Measurements from ENCODE around the gene PTPRG.

PTPRG gene

DNA sequence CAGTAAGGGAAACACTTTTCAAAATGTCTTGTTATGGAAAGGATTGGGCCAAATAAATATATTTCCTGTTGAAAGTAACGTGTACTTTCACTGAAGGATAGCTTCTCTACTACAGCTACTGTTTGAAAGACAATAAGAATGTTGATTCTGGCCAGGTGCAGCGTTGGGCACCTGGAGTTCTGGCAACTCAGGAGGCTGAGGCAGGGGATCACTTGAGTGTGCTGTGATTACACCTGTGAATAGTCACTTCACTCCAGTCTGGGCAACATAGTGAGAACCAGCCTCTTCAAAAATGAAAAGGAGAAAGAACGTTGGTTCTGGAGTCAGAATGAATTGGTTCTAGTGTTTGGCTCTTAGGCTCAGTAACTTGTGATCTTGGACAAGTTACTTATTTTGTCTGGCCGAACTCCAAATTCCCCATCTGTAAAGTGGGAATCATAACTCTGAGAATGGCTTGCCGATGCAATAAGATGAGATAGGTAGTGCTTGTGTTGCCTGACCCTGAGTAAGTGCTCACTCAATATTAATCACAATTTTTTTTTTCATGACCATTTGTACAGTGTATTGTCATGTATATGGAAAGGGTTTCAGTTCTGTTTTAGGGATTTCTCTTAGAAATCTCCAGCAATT, 310.8 kb downstream of the PTPRG start:
- DNase-seq: peak; percentile 18

DNA sequence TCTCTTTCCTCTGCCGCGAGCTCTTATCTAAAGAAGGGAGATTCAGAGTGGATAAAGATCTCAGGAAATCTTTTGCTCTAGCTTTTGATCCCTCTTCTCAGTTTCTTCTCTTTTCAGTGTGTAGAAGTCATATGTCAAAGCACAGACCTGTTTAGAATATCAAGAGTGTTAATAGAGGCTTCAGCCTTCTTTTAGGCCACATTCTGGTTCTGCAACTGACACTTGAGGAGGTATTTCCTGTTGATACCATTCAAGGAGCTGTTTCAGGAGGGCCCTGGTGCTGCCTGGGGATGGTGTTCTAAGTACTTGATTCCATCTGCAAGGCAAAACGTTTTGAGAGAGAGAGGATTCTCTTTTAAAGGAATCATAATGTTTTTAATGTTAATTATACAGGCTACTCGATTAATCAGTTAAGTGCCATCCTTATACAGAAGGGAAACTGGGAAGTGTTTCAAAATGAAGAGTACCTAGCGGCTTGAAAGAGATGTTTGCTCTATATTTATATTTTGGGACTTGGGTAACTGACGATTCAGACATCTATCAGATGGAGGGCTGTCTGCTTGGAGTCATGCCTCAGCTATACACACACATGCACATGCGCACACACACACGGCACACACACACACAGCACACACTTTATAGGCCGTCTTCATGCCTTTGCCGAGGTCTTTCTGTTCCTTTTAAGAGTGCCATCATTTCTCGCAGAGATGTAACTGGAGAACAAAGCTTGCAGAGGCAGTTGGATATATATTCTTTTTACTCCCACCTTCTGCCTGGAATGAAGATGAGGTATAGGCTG, 313.9 kb downstream of the PTPRG start:
- no peak for DNase-seq

DNA sequence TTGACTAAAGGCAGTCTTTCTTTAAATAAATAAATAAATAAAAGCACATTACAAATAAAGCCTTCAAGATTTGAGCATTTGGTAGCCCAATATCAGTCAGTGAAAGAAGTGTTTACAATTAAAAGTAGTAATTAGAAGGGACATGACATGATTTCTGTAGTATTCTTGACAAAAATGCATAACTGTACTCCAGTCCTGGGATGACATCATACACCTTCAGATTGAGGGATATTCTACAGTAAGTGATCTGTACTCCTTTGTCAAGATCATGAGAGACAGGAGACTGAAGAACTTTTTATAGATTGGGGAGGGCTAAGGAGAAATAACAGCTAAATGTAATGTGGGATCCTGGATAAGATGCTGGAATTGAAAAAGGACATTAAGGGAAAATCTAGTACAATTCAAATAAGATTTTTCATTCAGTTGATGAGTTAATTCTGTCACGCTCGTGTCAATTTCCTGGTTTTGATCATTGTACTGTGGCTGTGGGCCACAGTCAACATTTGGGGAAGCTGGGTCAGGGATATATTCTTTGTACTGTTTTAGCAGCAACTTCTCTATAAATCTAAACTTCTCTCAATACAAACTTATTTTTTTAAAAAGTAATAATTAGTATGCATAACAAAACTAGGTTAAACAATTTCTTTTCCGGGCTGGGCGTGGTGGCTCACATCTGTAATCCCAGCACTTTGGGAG, 314.8 kb downstream of the PTPRG start:
- no peak for DNase-seq

GRCh38 chr3:61876797-61877196, 315.4 kb downstream of the PTPRG start:
- no peak for DNase-seq

- DNase-seq: no peak
Observed at GRCh38 chr3:61877359-61878138, 316.2 kb downstream of the PTPRG start.

DNA sequence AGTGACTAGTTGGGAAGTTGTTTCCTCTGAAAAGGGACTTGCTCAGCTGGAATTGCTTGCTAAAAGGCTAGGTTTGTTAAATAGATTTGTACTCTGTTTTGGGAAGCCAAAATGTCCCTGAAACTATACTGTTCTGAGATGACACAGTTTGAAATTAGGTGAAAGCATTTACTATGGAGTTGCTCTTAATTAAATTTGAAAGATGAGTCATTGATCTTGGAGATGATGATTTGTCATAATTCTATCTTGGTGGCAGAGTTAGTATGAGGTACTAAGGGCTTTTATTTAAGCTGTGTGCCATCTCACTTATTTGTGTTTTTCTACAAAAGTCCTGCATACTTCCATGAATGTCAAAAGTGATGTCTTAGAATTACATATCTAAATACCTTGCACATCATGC, 320.9 kb downstream of the PTPRG start:
- DNase-seq: no peak

DNA sequence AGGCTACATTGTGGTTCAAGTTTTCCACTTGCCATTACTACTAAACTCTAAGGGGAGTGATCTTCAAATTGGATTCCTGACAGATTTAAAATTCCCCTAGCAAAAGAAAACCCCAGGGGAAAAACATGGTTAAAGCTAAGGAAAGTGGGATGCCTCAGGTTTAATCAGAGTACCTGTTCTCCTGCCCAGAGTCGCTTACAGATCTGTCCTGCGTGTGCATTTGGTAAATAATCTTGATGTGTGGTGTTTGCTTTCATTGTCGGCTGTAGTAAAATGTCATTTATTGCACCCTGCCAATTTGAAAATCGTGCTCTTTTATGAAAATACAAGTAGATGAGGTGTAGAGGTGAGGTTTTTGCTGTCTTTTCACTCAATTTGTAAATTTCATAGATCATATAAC, 323.4 kb downstream of the PTPRG start:
- DNase-seq: no peak

- no peak for DNase-seq
Observed at GRCh38 chr3:61885414-61885813, 324.0 kb downstream of the PTPRG start.

DNA sequence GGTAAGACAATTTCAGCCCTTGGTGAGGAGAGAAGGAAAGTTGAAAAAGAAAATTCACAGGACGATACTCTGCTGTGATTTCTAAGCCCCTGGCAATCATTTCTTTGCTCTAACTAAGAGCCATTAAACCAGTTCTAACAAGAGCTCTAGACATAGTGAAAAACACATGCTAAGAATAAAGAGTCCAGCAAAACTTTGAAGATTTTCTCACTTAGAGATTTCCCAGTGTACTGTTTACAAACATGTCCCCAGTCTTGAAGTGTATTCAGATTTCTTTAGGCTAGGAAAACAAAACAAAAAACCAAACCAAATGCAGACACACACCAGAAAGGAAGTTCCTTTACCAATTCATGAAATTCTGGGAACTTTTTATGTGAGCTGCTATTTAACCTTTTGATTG, 325.8 kb downstream of the PTPRG start:
- DNase-seq: no peak

DNA sequence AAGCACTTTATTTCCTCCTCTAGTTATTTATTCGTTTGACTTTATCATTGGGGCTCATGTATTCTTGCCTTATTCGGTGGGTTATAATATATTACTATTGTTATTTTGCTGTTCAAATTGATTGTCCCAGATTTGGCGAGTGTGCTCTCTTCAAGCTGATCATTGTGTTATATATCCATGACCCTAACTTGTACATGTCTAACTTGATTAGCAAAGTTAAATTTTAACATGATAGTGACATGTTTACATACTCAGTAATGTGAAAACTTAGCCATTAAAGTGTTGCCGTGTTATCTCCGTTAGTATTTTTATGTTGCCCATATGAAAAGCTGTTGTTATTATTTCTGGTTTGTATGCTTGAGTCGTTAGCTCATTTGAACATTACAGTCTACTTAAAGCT, 327.9 kb downstream of the PTPRG start:
- DNase-seq: no peak

DNA sequence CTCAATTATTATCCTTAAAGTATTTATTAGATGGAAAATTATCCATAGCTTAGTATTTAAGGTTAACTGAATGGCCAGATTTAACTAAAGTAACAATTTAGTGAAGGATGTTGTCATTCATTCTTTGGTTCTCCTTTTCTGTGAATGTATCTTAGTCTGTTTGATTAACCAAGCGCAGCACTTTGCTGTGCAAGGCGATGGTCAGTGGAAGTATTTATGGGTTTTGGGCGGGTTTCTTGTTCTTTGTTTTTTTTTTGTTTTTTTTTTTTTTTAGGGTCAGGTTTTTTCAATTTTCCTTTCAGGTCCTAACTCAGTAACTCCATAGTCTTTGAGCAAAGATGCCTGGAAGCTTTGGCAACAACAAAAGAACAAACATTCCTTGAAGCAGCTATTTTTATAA, 328.8 kb downstream of the PTPRG start:
- no peak for DNase-seq

DNA sequence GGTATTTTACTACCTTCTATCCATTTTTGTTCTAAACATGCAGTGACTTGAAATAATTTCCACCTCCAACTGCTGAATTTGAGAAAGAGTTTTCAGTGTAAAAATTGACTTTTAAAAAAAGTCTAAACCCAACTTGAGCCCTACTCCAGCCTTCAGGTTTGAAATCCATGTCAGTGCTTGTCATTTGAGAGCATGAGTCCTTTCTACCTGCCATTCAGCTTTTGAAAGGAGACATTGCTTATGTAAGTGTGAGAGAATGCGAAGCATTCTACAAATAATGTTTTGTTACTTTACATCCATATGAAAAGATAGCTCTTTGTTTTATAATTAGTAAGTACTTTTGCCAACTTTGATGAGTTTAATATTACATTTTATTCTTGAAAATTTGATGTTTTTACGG, 329.2 kb downstream of the PTPRG start:
- no peak for DNase-seq

DNA sequence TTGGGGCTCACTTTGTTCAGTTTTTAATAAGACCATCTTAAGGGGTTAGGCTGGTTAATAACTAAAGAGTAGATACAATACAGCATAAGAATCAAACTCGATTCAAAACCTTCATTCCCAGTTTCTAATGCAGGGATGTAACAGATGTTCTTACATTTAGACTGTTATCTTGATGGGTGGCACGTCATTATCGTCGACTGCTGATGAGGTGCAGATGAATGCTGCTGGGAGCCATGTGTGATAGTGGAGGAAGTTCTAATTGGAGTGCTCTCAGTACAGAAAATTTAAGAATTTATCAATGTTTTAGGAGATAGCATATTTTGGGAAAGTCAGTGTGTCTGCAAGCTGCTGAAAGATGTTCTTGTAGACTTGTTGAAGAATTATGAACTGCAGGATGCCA, 331.5 kb downstream of the PTPRG start:
- no peak for DNase-seq

- no peak for DNase-seq
Observed at GRCh38 chr3:61893840-61894566, 332.6 kb downstream of the PTPRG start.

GRCh38 chr3:61894988-61895935, 333.9 kb downstream of the PTPRG start:
- no peak for DNase-seq

DNA sequence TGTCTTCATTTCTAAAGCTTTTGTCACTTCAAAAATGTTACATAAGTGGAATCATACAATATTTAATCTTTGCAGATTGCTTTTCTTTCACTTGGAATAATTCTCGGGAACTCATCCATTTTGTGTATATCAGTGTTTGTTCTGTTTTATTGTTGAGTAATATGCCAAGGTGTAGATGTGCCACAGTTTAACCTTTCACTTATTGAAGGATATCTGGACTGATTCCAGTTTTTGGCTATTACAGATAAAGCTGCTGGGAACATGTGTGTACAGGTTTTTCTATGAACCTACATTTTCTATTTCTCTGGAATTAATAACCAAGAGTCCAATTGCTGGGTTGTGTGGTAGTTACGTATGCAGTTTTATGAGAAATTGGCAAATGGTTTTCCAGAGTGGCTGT, 334.9 kb downstream of the PTPRG start:
- DNase-seq: no peak

GRCh38 chr3:61897848-61898247, 336.5 kb downstream of the PTPRG start:
- DNase-seq: no peak

DNA sequence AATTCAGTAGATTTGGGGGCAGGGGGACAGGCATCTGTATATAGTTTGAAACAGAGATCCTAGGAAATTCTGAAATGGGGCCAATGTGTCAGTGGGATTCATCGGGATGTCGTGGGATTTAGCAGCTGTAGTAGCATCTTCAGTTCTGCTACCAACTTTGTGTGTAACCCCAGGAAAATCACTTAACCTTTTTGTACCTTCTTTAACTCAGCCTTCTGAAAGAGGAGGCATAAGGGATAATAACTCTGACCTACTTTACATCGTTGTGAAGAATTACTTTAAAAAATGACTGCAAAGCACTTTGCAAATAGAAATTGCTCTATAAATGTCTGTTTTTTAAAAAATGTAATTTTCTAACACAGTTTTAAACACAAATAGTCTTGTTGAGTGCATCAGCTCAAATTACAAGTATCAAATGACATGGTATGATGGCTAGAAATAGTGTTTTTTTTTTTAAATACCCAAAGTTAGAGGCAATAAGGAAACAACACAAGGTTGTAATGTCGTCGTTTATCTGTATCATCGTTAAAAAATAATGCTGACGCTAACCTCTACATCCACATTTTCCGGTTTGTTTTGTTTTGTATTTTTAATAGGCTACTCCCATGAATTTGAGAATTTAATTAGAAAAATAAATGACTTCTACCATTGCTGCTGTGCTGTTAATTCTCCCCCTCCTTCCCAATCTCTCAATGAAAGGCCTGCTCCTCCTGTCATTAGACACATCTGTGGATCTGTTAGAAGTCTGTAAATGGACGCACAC, 338.5 kb downstream of the PTPRG start:
- no peak for DNase-seq

DNA sequence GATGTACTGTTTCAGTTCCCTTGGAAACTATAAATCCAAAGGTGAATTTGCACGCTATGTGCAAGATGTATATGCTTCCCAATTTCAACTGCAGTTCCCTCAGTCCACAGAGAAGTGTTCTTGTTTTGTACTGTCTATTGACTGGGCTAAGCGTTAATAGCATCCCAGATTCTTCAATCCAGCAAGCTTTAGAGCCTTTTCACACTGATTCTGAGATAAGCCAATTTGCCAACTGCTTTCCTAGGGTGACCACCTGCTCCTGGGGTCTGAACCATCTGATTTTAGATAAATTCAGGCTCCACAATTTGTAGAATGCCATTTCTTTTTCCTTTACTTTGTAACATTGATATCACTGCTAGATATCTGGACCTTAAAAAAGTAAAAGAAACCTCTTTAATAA, 340.1 kb downstream of the PTPRG start:
- DNase-seq: no peak

DNA sequence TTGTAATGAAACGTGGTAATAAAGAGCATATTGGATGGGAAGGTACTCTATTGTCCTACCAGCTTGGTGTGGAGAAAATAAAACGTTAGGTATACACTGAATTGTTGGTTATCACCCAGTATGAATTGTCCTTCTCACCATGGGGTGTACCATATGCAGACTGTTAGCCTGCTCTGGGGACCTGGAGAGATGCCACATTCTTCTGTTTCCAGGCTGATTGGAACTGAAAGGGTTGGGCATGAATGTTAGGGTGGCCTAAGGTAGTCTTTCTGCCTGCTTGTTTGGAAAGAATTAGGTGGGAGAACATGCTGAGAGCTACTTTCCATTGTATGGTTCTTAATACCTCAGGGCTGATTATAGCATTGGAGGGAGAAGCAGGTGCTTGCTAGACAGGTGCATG, 340.6 kb downstream of the PTPRG start:
- peak; percentile 16 for DNase-seq

DNA sequence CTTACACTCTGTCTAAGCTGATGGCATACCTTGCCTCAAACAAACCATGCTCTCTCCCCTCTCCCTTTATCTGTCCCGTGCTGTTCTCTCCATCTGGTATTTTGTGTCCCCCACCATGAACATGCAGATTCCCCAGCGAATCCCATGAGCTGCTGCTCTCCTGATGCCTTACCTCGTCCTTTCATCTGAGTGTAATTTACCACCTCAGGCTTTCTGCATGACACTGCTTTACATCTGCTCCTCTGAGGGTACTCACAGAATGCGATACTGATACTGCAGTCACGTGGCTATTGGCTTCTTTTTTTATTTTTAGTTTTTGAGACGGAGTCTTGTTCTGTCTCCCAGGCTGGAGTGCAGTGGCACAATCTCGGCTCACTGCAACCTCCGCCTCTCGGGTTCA, 341.7 kb downstream of the PTPRG start:
- DNase-seq: no peak

Data from NCI-H774 (cell line).